HG02870 (cell line): ENCODE measurements around the gene ITGA3.

ENCODE experiments used
- ATAC-seq: cut with Tn5 transposase; IDR thresholded peaks from one replicate; pipeline ENCODE4 v1.9.1; 2021; ENCODE audit warnings: mild to moderate bottlenecking, moderate library complexity; ENCODE audit not compliant: unreplicated experiment

ITGA3 gene

DNA sequence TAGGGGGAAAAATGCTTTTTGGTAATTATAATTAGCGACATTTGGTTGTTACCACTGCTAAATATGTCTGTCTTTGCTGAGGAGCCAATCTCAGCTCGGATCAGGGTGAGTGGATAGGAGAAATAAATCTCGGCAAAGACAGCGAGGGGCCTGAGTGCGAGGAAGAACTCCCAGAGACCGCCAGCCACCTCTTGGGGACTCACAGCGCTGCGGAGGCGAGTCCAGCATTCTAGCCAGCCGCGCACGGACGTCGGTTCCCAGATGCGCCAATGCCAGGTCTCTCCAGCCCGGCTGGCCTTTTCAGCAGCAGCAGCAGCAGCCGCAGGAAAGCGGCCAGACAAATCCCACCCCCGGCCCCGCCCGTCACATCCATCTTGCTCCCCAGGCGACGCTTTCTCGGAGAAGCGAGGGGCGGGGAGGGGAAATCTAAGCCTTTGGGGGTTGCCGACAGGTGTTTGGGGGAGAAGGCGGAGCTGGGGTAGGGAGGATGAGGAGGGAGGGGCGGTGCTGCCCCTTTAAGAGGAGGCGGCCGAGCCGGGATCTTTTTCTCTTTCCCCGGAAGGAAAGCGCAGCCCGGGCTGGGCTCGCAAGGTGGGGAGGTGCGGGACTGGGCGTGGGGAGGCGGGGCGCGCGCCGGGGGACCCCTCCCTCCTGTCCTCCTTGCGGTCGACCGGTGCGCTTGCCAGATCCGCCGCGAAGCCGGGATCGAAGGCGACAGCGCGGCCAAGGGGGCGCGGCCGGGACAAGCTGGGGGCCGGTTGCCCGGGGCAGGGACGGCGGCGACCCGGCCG is at the start of gene ITGA3:
TSS of gene ITGA3 (plus strand) at position 685 of the 791 bp plus-strand sequence. CDS start 330 bp downstream, outside the sequence.
- peak; percentile 44 for ATAC-seq

DNA sequence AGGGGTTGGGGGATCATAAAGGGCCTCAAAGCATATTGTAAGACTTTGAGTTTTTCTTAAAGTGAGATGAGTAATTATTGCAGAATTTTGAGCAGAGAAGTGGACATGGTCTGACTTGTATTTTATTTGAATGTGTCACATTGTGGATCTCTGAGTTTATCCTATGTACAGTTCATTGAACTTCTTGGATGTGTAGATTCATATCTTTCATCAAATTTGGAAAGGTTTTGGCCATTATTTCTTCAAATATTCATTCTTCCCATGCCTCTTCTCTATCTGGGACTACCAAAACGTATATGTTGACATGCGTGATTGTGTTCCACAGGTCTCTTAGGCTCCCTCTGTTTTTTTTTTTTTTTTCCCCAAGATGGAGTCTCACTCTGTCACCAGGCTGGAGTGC is 46.6 kb upstream of the ITGA3 start:
- no peak for ATAC-seq

GRCh38 chr17:50013079-50013478 is 42.8 kb upstream of the ITGA3 start:
- no peak for ATAC-seq

DNA sequence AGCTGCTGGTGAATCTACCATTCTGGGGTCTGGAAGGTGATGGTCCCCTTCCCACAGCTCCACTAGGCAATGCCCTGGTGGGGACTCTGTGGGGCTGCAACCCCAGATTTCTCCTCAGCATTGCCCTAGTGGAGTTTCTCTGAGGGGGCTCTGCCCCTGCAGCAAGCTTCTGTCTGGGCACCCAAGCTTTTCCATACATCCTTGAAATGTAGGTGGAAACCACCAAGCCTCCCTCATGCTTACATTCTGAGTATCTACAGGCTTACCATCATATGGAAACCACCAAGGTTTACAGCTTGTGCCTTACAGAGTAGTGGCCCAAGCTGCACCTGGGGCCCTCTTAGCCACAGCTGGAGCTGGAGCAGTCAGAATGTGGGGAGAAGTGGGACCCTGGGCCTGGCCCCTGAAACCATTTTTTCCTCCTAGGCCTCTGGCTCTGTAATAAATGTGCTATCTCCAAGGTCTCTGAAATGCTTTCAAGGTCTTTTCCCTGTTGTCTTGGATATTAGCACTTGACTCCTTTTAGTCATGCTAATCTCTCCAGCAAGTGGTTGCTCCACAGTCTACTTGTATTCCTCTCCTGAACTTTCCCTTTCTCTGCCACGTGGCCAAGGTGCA is 41.3 kb upstream of the ITGA3 start:
- ATAC-seq = no peak

DNA sequence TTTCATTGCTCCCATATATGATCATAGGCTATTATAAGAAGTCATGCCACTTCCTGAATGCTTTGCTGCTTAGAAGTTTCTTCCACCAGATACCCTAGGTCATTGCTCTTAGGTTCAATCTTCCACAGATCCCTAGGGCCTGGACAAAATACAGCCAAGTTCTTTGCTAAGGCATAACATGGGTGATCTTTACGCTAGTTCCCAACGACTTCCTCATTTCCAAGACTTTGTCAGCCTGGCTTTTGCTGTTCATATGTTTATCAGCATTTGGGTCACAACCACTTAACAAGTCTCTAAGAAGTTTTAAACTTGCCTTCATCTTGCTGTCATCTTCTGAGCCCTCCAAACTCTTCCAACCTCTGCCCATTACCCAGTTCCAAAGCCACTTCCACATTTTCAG is 40.8 kb upstream of the ITGA3 start:
- ATAC-seq = no peak

- no peak for ATAC-seq
These were observed 37.0 kb upstream of the ITGA3 start for GRCh38 chr17:50018909-50019308.

DNA sequence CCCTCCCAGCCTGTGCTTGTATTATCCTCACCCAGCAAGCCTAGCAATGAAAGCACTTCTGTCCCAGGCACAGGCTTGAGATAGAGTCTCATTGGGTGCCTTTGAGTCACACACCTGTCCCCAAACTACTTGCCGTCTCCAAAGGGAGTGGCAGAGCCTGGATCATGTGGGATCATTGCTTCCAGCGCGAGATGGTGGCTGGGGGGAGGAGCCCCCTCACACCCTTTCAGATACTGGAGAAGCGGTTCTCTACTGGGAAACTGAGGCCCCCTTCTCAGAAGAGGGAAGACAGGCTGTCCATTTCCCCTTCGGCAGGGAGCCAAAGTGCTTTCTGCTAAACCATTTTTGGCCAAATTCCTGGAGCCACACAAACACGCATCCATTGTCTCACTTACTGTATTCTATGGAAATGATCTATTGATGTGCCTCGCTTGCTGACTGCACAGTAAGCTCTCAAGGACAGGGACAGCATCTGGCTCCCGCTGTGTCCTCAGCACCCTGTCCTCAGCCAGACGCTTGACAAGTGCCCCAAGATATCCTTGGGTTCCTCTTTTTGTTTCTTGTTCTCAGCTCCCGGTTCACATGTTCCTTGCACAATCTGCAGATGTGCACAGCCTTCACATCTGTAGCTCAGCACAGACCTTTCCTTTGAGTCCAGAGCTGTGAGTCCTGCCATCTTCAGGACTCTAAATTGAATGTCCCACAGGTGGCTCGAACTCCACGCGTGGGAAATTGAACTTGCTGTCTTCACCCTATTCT is 34.9 kb upstream of the ITGA3 start:
- no peak for ATAC-seq

- no peak for ATAC-seq
These were observed 34.1 kb upstream of the ITGA3 start for GRCh38 chr17:50021681-50022370.

- no peak for ATAC-seq
These were observed 33.3 kb upstream of the ITGA3 start for GRCh38 chr17:50022463-50023130.

GRCh38 chr17:50023520-50023919 is 32.4 kb upstream of the ITGA3 start:
- no peak for ATAC-seq

DNA sequence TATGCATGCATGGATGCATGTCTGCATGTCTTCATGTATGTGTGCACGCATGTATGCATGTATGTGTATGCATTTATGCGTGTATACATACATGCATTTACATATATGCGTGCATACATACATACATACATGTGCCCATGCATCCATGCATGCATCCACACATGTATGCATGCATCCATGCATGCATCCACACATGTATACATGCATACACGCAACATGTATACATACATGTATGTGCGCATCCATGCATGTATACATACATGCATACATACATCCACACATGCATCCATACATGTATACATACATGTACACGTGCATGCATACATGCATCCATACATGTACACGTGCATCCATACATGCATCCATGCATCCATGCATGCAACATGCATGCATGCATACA is 31.1 kb upstream of the ITGA3 start:
- ATAC-seq = no peak

DNA sequence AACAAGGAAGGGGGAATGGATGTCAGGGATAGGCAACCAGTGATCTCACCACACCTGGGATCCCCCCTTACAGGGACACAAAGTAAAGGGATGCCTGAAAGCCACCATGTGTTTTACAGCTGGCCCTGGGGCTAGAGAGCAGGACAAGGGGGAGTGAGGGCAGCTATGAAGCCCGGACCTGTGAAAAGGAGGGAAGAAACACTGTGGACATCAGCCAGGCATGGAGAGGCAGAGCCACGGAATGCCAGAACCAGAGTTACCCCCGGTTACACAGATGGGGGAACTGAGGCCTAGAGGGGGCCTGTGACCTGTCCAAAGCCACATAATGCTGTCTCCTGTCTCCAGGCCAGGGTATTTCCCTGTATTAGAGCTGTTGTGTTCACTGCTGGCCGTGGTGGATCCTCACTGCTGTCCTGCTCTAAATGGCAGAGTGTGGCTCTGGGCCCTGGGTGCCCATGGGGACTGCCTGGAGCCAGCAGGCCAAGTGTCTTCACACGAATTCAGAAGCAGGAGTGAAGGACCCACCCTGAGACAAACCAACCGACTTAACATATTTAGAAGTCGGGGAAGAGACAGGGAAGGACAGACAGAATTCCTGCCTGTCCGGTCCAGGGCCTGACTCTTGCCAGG is 29.7 kb upstream of the ITGA3 start:
- no peak for ATAC-seq

DNA sequence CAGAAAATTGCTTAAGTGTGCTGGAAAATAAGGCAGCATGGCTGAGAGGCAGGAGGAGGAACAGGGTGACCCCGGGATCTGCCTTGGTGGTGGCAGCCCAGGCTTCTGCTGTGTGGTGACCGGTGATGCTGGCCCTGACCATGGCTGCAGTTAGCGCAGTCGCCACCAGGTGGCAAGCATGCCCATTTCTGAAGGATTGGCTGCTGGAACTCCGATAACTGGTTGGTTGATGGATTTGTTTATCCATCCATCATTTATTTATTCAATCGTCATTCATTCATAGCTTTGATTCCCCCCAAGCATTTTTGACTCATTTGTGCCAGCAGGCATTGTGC is 29.1 kb upstream of the ITGA3 start:
- ATAC-seq = no peak

GRCh38 chr17:50027172-50027880 is 28.6 kb upstream of the ITGA3 start:
- no peak for ATAC-seq

GRCh38 chr17:50027881-50028735 is 27.8 kb upstream of the ITGA3 start:
- no peak for ATAC-seq

GRCh38 chr17:50028736-50029120 is 27.2 kb upstream of the ITGA3 start:
- ATAC-seq = no peak

- no peak for ATAC-seq
These were observed 26.7 kb upstream of the ITGA3 start for GRCh38 chr17:50029185-50029584.

- ATAC-seq = no peak
These were observed 22.6 kb upstream of the ITGA3 start for GRCh38 chr17:50033316-50033715.
